ENCODE measurements around the gene NT5C1B. TPM values are rescaled to one million over a fixed set of nuclear protein-coding genes. Genes with fewer than 3 reads are reported as not detected.
A peak's percentile ranks its signal among the peaks of the same experiment; 100 is the strongest.

The NT5C1B gene
- total RNA-seq, 1 donor from 2014 or later: not detected

GRCh38 chr2:18550433-18550832 is 38.9 kb downstream of the NT5C1B start:
- no peak for ATAC-seq

GRCh38 chr2:18549083-18549482 is 40.3 kb downstream of the NT5C1B start:
- ATAC-seq: no peak

- no peak for ATAC-seq
Measured at GRCh38 chr2:18548621-18549020, 40.7 kb downstream of the NT5C1B start.

GRCh38 chr2:18546567-18546966 is 42.8 kb downstream of the NT5C1B start:
- ATAC-seq: no peak

GRCh38 chr2:18545384-18545783 is 44.0 kb downstream of the NT5C1B start:
- no peak for ATAC-seq

GRCh38 chr2:18544171-18544570 is 45.2 kb downstream of the NT5C1B start:
- no peak for ATAC-seq

DNA sequence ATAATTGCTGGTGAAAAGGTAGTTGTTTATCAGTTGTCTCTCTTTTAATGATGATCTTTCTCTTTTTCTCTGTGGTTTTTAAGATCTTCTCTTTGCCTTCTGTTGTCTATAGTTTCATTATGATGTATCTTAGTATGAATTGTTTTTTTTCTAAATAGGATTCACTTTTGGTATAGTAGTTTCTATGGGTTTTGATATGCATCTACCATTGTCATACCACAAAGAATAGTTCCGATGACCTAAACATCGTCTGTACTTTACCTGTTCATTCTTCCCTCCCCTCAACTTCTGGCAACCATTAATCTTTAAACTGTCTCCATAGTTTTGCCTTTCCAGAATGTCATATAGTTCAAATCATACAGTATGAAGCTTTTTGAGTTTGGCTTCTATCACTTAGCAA is 48.5 kb downstream of the NT5C1B start:
- ATAC-seq: no peak

DNA sequence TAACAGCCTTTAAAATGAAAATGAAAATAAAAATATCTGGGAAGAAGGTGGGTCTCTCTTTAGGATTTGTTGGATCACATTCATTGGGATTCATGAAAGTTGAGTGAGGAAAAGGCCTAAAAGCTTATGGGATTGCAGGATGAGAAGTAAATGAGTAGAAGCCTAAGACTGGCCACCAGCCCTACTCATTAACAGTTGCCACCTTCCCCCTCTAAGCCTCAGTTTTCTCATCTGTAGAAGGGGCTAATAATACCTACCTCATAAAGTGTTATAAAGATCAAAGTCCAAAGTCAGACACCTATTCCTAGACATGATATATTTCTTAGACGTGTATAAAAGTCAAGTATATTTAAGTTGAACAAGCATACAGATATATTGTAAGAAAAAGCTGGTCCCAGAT is 52.7 kb downstream of the NT5C1B start:
- ATAC-seq: no peak

DNA sequence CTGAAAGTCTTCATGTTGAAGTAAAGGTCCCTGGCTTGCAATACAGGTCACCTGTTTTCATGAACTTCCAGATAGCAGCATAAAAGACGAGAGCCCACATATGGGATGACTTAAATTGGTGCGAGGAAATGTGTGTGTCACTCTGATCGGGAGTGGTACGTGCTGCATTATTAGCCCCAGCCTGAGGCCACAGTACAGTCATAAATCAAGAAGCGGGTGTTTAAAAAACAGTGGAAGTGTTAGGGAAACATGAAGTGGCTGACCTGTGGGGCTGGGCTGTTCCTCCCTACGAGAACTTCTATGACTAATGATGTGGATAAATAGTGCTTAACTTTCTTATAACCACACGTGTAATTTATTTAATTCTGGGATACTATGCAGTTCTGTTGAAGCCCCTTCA is 53.3 kb downstream of the NT5C1B start:
- ATAC-seq: peak; percentile 97

DNA sequence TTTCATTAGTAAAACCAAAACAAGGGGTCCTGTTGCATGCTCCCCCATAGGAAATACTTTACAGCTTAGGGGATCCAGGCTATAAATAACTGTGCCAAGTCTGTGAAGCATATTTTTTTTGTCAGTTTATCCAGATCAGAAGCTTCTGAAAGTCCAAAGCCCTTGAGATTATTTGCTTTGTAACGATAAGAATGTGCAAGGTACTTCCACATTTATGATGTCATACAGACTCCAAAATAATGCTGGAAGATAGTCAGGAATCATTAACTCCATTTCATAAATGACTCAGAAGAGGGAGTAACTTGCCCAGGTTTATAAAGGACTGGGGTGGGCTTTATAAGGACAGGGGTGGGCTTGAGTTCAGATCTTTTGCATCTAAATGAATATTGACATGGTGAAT is 58.2 kb downstream of the NT5C1B start:
- no peak for ATAC-seq

DNA sequence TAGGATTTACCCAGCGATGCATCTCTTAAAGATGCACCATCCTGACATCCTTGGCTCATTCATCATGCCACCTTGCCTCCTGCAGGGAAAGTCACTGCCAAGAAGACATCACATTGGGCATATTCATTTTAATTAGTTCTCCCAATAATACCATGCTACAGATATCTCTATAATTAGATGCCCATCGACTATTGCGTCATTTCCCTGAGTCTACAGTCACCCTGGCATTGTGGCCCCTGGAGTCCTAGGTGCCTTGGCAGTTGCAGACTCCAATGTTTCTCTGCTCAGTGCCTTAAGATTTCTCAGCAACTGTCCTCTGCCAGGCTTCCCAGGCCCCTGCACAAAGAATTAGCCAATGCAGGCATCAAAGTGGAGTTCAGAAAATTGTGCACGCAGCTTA is 61.5 kb downstream of the NT5C1B start:
- no peak for ATAC-seq

GRCh38 chr2:18527326-18527725 is 62.0 kb downstream of the NT5C1B start:
- ATAC-seq: no peak

- ATAC-seq: no peak
Measured at GRCh38 chr2:18526429-18526828, 62.9 kb downstream of the NT5C1B start.

- no peak for ATAC-seq
Measured at GRCh38 chr2:18525852-18526251, 63.5 kb downstream of the NT5C1B start.

DNA sequence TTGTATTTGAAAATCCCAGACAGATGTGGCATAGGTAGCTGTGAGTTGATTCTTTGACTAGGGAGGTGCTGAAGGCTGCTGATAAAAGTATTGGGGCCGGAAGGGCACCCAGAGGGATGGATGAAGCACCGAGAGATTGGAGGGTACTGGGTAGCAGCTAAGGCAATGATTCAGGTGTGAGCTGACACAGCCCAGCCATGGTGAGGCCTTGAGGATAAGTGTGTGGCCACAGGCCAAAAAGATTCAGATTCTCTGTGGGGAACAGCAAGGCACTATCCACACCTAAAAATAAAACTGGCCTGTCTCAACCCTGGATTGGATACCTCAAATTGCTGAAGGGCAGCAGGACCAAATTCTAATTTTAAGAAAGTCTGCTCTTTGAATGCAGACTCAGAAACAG is 64.1 kb downstream of the NT5C1B start:
- ATAC-seq: no peak

DNA sequence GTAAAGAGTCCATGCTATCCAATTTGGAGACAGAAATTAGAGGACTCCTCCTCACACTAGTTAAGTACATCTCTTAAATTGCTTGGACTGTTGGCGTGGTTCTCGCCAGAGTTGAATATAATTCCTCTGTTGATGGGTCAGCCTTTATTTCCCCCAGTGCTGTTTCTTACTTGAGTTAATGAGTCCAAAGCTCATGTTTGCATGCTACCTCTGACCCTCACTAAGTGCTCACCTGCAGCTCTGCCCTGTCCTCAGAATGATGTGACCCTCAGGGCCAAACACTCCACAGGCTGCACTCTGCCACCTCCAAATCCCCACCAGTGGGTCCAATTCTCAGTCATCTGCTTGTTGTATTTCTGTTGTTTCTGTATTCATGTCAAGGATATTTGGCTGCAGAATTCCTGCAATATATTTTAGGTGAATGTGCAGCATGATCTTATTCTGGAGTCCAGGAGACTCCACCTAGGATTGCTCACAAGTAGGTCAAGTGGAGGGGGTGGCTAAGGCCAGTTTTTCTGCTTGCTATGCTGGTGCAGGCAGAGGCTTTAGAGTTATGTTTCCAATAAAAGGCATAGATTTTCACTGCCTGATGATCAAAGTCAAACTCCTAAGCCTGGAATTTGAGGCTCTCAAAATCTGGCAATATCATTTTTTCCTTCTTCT is 66.8 kb downstream of the NT5C1B start:
- peak; percentile 61 for ATAC-seq

- peak; percentile 83 for ATAC-seq
Measured at GRCh38 chr2:18520451-18521425, 68.6 kb downstream of the NT5C1B start.

GRCh38 chr2:18519914-18520450 is 69.4 kb downstream of the NT5C1B start:
- no peak for ATAC-seq

GRCh38 chr2:18518116-18519111 is 71.0 kb downstream of the NT5C1B start:
- ATAC-seq: no peak

DNA sequence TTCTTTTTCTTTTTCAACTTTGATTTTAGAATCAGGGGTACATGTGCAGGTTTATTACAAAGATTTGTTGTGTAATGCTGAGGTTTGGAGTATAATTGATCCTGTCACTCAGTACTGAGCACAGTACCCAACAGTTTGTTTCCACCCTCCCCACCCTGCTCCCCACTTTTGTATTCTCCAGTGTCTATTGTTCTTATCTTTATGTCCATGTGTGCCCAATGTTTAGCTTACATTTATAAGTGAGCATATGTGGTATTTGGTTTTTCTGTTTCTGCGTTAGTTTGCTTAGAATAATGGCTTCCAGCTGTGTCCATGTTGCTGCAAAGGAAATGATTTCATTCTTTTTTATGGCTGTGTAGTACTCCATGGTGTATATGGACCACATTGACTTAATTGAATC is 72.0 kb downstream of the NT5C1B start:
- ATAC-seq: no peak

DNA sequence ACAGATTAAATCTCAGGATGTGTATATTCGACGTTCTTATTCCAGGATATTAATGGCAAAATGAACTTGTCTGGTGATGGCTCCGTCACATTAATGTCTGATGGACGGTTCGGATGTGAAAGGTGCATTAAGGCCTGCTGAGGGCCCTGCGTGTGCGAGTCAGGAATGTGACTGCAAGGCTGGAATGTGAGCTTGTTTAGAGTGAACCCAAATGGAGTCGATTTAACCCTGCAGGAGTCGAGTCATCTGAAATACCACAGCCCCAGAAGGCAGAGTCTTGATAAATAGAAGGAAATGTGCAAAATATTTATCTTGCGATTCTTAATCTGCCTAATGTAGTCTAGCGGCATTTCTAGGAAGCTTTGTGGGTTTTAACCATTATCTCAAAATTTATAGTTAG is 73.3 kb downstream of the NT5C1B start:
- no peak for ATAC-seq

All from esophagus mucosa (tissue), 1 donor.